ENCODE data around the gene ALDH5A1.

The ALDH5A1 gene

DNA sequence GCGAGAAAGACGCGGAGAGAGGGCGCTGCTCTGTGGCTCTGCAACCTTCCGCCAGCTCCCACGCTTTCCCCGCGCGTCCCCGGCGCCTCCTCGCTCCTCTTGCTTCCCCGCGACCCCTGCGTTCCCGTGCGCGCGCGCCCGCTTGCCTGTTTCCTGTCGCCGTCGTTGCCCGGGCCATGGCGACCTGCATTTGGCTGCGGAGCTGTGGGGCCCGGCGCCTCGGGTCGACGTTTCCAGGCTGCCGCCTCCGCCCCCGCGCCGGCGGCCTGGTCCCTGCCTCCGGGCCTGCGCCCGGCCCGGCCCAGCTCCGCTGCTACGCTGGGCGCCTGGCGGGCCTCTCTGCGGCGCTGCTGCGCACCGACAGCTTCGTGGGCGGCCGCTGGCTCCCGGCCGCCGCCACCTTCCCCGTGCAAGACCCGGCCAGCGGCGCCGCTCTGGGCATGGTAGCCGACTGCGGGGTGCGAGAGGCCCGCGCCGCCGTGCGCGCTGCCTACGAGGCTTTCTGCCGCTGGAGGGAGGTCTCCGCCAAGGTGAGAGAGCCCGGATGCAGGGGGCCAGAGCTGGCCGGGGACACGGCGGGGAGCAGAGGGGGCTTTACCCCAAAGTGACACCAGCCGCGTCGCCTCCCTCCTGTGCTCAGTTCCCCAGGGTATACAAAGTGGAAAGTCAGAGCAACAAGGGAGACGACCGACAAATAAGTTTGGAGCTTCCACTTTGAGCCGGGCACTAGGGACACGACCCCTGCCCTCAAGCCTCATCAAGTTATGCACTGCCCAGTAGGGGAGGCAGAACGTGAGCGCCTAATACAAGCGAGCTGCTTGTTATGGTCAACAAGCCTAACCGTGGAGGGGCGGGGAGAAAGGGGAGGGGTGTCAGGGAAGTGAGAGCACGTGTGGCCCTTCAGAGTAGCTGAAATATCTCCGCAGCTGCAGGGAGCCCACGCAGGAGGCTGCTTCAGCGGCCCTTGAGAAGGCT, at the start of gene ALDH5A1:
TSS of gene ALDH5A1 (plus strand) at position 149 of the 975 bp plus-strand sequence. CDS start at position 177, 28 bp downstream.
- peak; percentile 86 for DNase-seq

DNA sequence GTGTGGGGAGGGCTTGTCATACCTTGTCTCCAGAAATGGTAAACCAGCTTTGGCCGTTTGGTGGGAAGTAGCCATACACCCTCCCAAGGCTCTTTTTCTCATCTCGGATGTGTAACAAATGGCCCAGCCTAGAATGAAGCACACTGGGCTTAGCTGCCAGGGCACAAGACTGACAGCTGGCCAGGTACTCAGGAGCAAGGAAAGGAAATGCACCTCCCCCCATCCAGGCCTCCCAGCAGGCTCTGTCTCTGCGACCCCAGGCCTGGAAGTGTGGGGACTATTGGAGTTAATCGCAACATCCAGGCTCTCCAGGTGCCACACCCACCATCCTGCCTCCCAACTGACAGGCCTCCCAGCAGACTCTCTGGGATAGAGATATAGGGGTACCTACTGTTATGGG, 49.1 kb upstream of the ALDH5A1 start:
- no peak for DNase-seq

- no peak for DNase-seq
Measured at GRCh38 chr6:24446670-24447069, 48.1 kb upstream of the ALDH5A1 start.

- no peak for DNase-seq
Measured at GRCh38 chr6:24448396-24448795, 46.4 kb upstream of the ALDH5A1 start.

- no peak for DNase-seq
Measured at GRCh38 chr6:24448828-24449525, 45.8 kb upstream of the ALDH5A1 start.

- DNase-seq: no peak
Measured at GRCh38 chr6:24451581-24452388, 43.0 kb upstream of the ALDH5A1 start.

GRCh38 chr6:24453921-24454320, 40.8 kb upstream of the ALDH5A1 start:
- DNase-seq: no peak

GRCh38 chr6:24454452-24454851, 40.3 kb upstream of the ALDH5A1 start:
- no peak for DNase-seq

- DNase-seq: no peak
Measured at GRCh38 chr6:24455061-24455460, 39.7 kb upstream of the ALDH5A1 start.

DNA sequence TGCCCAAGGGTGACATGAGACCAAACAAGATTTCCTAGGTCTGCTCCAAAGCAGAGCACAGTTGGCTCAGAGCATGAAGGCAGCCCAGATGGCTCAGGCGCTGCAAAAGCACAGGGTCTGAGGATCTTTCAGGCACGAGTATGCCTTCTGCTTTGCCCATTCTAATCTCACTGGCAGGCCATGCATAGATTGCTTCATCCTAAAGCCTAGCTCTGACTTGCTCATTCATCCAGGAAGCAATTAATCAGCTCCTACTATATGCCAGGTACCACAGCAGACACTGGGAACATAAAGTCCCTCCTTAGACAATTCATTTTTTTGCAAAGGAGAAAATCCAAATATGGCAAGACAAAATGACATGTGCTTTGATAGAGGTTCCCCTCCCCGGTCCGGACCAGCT, 36.6 kb upstream of the ALDH5A1 start:
- no peak for DNase-seq

GRCh38 chr6:24458941-24459340, 35.8 kb upstream of the ALDH5A1 start:
- DNase-seq: no peak

- DNase-seq: no peak
Measured at GRCh38 chr6:24460966-24461365, 33.8 kb upstream of the ALDH5A1 start.

DNA sequence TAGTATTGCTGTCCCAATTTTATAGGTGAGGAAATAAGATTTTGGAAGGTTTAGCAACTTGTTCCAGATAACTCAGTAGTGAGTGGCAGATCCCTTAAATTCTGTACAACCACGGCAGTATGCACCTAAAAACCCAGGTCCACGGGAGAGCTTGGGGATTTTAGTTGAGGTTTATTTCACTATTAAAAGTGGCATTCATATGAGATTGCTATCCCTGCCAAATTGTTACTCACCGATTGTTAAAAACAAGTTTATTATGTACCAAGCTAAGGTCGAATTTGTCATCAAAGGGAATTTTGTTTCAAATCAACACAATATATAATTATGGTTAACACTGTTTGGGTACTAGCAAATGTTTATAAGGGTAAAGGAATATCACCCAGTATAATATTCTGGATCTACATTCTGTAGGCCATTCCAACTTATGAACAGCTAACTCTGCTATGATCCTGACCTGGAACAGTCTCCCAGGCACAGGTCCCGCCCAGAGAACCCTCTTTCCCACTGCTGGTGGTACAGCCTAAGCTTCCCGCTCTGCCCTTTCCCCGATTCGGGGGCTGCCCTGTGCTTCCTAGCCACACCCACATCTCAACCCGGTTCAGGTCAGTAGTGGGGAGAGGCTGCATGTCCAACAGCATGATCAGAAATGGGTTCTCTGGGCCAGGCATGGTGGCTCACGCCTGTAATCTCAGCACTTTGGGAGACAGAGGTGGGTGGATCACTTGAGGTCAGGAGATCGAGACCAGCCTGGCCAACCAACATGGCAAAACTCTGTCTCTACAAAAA, 30.3 kb upstream of the ALDH5A1 start:
- no peak for DNase-seq

DNA sequence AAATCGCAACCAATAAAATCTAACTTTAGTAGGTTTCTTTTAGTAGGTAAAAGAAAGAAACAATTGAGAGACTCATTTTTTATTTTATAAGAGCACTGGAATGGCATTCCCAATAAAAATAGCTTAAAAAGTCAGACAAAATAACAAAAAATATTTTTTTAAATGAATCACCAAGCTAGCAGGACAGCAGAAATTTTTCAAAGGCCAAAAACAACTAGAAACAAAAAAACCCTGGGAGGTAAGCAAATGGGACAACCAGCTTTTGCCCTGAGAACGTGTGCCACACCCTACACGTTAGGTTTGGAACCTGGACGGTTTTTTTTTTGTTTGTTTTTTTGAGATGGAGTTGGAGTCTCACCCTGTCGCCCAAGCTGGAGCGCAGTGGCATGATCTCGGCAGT, 25.0 kb upstream of the ALDH5A1 start:
- DNase-seq: no peak

DNA sequence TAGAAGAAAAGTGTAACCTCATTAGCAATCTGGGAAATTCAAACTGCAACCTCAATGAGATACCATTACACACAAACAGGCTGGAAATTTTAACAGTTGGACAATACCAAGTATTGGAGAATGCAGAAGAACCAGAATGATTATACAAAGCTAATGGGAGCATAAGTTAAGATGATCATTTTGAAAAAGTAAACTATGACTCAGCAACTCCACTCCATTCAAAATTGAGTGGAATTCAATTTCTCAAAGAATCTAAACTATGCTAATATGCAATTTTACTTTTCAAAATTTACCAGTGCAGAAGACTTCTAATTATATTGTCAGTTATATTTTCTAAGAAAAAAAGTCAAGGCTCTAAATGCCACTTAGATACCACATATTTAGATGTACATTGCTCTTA, 22.6 kb upstream of the ALDH5A1 start:
- DNase-seq: no peak

GRCh38 chr6:24476631-24477030, 18.1 kb upstream of the ALDH5A1 start:
- DNase-seq: no peak

- no peak for DNase-seq
Measured at GRCh38 chr6:24477070-24477469, 17.7 kb upstream of the ALDH5A1 start.

DNA sequence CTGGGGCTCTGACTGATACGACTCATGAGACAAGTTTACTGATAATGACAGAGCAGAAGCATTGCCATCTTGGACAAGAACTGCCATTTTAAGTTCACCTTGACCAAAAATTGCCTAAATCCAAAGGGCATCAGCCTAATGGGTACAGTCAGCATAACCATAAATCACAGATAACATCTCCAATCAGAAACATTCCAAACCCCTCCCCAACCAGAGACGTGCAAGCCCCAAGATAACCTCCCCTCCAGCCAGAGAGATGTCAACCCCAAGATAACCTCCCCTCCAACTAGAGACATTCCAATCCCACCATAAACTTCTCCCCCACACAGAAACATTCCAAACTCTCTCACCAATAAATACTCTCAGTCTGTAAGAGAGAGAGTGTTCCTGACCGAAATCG, 15.9 kb upstream of the ALDH5A1 start:
- no peak for DNase-seq

DNA sequence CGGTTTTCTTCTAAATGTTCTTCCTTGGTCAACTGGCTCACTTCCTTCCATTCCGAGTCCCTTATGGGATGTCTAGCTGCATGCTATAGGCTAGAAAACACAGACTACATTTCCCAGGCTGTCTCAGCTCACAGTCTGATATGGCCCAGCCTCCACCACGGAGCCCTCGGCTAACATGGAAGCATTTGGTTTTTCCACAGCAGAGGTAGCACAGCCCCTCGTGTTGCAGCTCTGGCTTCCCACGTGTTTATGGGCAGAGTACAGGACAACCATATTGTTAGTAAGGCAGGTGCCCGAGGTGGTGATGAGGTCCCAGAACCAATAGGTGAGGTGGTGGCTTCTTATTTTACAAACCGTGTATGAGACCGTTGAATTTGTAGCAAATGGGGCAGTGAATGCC, 14.1 kb upstream of the ALDH5A1 start:
- no peak for DNase-seq

DNA sequence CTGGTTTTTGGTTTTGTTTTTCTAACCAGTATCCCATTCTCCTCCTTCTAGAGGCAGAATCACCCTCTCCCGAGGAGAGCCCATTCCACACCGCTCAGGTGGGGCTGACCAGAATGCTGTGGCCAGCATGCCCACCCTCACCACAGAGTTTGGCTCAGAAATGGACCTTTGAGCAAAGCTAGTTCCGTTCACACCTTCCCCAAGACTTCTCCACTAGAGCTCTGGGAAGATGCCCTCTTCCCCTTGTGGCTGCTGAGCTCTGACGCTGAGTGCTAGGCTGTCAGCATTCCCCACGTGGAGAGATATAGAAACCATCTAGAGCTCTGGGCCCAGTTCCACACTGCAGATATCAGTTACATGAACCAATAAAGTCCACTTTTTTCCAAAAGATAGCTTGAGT, 13.3 kb upstream of the ALDH5A1 start:
- no peak for DNase-seq

GRCh38 chr6:24484657-24485323, 10.0 kb upstream of the ALDH5A1 start:
- DNase-seq: no peak

GRCh38 chr6:24486065-24486464, 8.7 kb upstream of the ALDH5A1 start:
- DNase-seq: no peak

Data from activated CD4-positive, alpha-beta T cell treated with anti-CD3 and anti-CD28 coated beads for 48 hours (primary cell).